AG04450 (cell line): ENCODE measurements around the gene SPATA46. TPM values are rescaled to one million over a fixed set of nuclear protein-coding genes. Genes with fewer than 3 reads are reported as not detected.

ENCODE experiments used
- CTCF ChIA-PET: fragments of 300-600, 350-600 bp; formaldehyde crosslinking; extraction: SDS; loops from one replicate; lab custom pipeline; 2022; ENCODE audit warnings: antibody characterized with exemption, inconsistent platforms; lab: Charles Lee
- POLR2A ChIA-PET: fragments of 350-600 bp; formaldehyde crosslinking; extraction: SDS; loops from one replicate; lab custom pipeline; 2021; ENCODE audit warnings: antibody characterized with exemption, inconsistent platforms; lab: Yijun Ruan, JAX
- DNase-seq: peaks from one replicate; pipeline ENCODE4 v3.0.0-alpha.2; 2011; ENCODE audit warnings: low read depth, low spot score
- H3K27ac ChIP-seq: one replicate; pipeline ENCODE4 v1.5.1; 2012; ENCODE audit warnings: low read depth, low read length, control low read depth
- H3K27me3 ChIP-seq: one replicate; pipeline ENCODE4 v1.6.0; 2012; ENCODE audit warnings: low read length; ENCODE audit not compliant: control insufficient read depth, insufficient read depth
- H3K4me3 ChIP-seq: 2 replicates; pipeline ENCODE4 v1.5.1; 2011; ENCODE audit warnings: mild to moderate bottlenecking, low read depth, low read length, control low read depth
- H3K9me3 ChIP-seq: 2 replicates; pipeline ENCODE4 v1.5.1; 2012; ENCODE audit warnings: low read length; ENCODE audit not compliant: control insufficient read depth, insufficient read depth
- polyA plus RNA-seq: library from polyadenylated mRNA; depleted of rRNA; stranded (reverse); fragments of >200 nt; gene quantifications from 2 replicates; pipeline ENCODE4 v1.2.3, GENCODE V29; 2011
- TF ChIP-seq, protein P1 (sequence below): IDR thresholded peaks from 2 replicates; pipeline ENCODE4 v1.5.1; 2011; ENCODE audit warnings: low read depth, low read length, control low read depth, inconsistent platforms

Gene SPATA46
- polyA plus RNA-seq, 1 experiment, result not detected

DNA sequence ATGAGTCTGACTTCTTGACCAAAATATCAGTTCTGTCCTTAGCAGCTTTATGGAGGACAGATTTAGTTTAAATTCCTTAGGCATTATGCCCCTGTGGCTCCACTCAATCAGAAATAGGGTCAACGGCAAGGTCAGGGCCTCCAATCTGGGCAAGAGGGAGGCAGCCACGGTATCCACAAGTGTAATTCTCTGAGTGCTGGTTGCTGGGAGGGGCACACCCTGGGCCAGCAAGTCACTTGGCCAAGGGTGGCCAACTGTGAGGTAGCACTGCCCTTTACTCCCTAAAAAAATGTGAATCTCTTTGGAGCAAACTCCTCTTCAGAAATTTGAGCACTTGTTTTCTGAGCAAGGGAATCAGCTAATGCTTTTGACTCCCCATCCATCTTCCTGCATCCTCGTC is 12.8 kb downstream of the SPATA46 start:
- POLR2A ChIA-PET, result no interaction called here
- CTCF ChIA-PET, result no interaction called here
- peaks cover 11% of the 10 kb centered on the region for H3K27me3 ChIP-seq
- peaks cover 5% of the 10 kb centered on the region; the same call in 1 of the 2 replicates for H3K9me3 ChIP-seq
- H3K4me3 ChIP-seq, result no peak overlapping the region
- TF ChIP-seq, protein P1, sequence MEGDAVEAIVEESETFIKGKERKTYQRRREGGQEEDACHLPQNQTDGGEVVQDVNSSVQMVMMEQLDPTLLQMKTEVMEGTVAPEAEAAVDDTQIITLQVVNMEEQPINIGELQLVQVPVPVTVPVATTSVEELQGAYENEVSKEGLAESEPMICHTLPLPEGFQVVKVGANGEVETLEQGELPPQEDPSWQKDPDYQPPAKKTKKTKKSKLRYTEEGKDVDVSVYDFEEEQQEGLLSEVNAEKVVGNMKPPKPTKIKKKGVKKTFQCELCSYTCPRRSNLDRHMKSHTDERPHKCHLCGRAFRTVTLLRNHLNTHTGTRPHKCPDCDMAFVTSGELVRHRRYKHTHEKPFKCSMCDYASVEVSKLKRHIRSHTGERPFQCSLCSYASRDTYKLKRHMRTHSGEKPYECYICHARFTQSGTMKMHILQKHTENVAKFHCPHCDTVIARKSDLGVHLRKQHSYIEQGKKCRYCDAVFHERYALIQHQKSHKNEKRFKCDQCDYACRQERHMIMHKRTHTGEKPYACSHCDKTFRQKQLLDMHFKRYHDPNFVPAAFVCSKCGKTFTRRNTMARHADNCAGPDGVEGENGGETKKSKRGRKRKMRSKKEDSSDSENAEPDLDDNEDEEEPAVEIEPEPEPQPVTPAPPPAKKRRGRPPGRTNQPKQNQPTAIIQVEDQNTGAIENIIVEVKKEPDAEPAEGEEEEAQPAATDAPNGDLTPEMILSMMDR, result no peak
- no peak for DNase-seq
- H3K27ac ChIP-seq, result no peak overlapping the region

DNA sequence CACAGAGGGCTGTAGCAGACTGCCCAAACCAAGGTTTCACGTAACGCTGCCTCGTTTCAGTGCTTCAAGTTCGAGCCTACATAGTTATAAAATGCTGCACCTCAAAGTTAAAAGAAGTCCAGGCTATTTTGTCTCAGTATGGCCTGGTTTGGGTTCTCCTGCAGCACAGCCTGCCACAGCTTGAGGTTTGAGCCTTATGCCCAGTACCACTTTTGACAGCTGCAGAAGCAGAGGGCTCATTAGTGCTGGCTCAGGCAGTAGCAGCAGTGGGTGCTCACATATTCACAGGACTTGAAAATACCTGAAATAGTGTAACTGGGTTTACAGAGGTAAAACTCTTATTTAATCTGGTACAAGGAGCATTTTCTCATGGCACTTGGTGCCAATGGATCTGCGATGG is 15.3 kb downstream of the SPATA46 start:
- POLR2A ChIA-PET, result no interaction called here
- TF ChIP-seq, protein P1, result no peak
- CTCF ChIA-PET, result no interaction called here
- no peak for DNase-seq
- Histone ChIP-seq H3K27me3 (peaks cover 11% of the 10 kb centered on the region), H3K27ac (no peak overlapping the region), H3K9me3 (no peaks in the 10 kb centered on the region), H3K4me3 (no peak overlapping the region)

DNA sequence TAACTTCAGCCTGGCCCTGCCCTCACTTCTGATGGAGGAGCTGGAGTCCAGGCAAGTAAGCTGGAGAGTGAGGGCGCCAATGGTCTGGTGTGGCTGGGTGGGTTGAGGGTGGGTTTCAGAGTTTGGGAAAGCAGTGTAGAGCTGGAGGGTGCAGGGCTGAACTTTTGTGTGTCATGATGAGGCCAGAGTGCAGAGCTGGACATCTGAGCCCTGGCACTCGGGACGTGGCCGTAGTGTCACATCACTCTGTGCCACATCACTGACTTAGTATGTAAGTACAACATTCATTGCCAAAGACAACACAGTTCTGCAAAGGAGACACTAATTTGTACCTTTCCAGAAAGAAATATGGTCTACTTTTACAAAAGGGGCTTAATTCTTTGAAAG is 15.8 kb downstream of the SPATA46 start:
- peaks cover 11% of the 10 kb centered on the region for H3K27me3 ChIP-seq
- POLR2A ChIA-PET, result no interaction called here
- DNase-seq, result no peak
- H3K27ac ChIP-seq, result no peak overlapping the region
- TF ChIP-seq, protein P1, result no peak
- no peaks in the 10 kb centered on the region for H3K9me3 ChIP-seq
- CTCF ChIA-PET, result no interaction called here
- H3K4me3 ChIP-seq, result no peak overlapping the region

DNA sequence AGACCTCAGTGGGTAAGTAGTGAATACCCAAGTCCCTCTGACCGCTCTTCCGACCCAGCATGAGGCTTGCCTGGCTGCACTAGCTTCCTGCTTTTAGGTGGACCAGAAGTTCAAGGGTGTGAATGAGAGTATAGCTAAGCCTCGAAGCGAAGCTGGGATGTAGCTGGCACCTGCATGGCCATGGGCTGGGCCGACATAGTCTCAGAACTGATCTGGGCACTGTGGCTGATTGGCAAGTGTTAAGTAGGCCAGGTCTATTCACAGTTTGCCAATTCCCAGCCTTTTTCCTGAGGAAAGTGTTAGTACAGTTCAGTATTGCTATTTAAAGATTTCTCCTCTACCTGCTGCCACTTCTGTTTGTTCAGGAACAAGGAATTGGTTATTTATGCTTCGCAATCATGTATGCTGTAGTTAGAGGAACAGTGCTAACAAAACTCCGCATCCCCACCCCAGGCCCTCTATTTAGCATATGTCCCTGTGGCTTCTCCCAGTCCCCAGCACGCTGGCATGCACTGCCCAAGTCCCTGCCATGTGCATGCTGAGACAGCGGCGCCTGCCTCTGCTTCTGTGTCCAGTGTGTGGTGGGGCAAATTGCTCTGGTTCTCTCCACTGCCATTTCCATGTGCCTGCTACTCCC is 16.3 kb downstream of the SPATA46 start:
- H3K27me3 ChIP-seq, result peaks cover 9% of the 10 kb centered on the region
- TF ChIP-seq, protein P1, result no peak
- H3K4me3 ChIP-seq, result no peak overlapping the region
- DNase-seq, result no peak
- ChIA-PET CTCF (no interaction called here), POLR2A (no interaction called here)
- H3K27ac ChIP-seq, result no peak overlapping the region
- H3K9me3 ChIP-seq, result no peaks in the 10 kb centered on the region

DNA sequence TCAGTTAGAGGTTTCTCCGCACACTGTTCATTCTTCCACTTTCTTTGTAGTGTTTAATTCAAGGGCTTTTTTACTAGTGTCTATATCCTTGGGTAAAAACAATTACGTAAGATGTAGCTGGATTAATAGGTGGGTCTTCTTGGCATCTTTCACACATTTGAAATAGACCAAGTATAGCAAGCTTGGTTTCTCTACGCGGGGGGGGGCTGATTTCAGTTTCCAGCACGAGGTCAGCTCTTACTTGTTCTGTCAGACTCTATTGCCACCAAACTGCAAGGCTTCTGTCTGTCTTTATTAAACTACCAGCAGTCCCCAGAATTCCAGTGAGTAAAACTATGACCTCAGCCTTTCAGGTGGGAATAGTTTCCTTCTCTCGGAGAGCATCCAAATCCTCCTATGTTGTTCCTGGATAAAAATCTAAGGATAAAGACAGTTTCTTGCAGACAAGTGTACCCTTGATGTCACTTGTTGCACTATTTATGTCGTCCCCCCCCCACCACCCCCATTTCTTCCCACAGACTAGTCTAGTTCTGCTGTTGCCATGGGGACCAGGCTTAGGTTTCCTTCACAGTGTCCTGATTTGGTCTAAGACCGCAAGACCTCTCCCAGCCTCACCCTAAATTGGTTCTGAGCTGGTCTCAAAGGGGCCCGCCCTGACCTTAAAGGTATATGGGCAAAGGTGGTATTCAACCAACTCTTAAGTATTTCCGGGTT is 17.0 kb downstream of the SPATA46 start:
- CTCF ChIA-PET, result no interaction called here
- H3K9me3 ChIP-seq, result no peaks in the 10 kb centered on the region
- DNase-seq, result no peak
- H3K27me3 ChIP-seq, result peaks cover 4% of the 10 kb centered on the region
- POLR2A ChIA-PET, result no interaction called here
- H3K27ac ChIP-seq, result no peak overlapping the region
- TF ChIP-seq, protein P1, result no peak
- H3K4me3 ChIP-seq, result no peak overlapping the region
